T-helper 1 cell treated with Interleukin-12 subunit alpha and Interleukin-12 subunit beta and Interleukin-4 antibody, amounts not matched to agents 30 ng/mL and 1 ng/mL, for 36 hours (primary cell): ENCODE results near the gene PSMA6. TPM values are rescaled to one million over a fixed set of nuclear protein-coding genes. Genes with fewer than 3 reads are reported as not detected.
"Not testable (repeated sequence)": the region's sequence is repeated elsewhere in the genome, so short reads cannot be mapped to it uniquely, and the experiment has no call there.

ENCODE experiments used
- intact Hi-C: fragments of 100-400 bp; cut with micrococcal nuclease; formaldehyde crosslinking; loops from one replicate; pipeline ENCODE4 v1.15.1; 2024
- total RNA-seq: library from RNA; stranded (reverse); gene quantifications from 2 replicates; pipeline ENCODE4 v1.2.3, GENCODE V29; 2022

PSMA6 gene
- total RNA-seq, 1 donor from 2014 or later = 297 TPM

- intact Hi-C loops = no loop called here
Measured at GRCh38 chr14:35306114-35306513, 13.9 kb downstream of the PSMA6 start.

DNA sequence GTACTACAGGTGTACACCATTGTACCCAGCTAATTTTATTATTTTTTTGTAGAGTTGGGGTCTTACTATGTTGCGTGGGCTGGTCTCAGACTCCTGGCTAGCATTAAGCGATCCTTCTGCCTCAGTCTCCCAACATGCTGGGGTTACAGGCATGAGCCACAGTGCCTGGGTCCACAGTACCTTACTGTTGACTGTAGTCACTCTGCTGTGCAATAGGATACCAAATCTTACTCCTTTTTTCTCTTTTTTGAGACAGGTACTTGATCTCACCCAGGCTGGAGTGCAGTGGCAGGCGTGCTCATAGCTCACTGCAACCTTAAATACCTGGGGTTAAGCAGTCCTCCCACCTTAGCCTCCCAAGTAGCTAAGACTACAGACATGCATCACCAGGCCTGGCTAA, 25.6 kb downstream of the PSMA6 start:
- intact Hi-C loops = no loop called here

DNA sequence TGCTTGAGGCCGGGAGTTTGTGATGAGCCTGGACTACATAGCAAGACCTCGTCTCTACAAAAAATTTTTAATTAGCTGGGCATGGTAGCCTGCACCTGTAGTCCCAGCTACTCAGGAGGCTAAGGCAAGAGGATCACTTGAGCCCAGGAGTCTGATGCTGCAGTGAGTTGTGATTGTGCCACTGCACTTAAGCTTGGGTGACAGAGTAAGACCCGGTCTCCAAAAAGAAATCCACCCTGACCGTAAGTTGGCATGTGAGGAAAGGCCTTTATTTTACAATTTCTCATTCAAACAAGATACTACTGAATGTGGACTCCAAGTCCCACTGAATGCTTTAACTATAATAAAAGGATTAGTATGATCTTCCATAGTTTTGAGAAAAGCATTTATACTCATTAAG, 27.3 kb downstream of the PSMA6 start:
- intact Hi-C loops = no loop called here

DNA sequence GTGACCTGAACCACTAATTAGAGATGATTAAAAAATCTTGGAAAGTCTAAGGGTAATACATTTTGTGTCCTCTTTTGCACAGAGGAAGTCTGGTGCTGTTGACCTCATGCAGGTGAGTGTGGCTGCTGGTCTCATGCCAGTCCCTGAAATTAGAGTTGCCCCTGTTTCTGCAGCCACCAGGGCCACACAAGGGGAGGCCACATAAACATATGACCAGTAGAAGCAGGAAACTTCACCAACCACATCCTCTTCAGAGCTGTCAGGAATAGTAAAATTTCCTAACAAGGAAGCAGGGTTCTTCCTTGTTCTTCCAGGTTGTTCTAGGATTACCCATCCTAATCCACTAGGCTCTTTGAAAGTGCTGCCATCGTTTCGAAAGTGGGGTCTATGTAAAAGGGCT, 28.3 kb downstream of the PSMA6 start:
- intact Hi-C loops = no loop called here

- intact Hi-C loops = no loop called here
Measured at GRCh38 chr14:35326375-35326774, 34.2 kb downstream of the PSMA6 start.

- intact Hi-C loops = loop anchor here (2.0 kb wide), 1 partner anchor 73 kb away; the partner anchor contains the start of gene NFKBIA
Measured at GRCh38 chr14:35331605-35332516, 39.7 kb downstream of the PSMA6 start.

DNA sequence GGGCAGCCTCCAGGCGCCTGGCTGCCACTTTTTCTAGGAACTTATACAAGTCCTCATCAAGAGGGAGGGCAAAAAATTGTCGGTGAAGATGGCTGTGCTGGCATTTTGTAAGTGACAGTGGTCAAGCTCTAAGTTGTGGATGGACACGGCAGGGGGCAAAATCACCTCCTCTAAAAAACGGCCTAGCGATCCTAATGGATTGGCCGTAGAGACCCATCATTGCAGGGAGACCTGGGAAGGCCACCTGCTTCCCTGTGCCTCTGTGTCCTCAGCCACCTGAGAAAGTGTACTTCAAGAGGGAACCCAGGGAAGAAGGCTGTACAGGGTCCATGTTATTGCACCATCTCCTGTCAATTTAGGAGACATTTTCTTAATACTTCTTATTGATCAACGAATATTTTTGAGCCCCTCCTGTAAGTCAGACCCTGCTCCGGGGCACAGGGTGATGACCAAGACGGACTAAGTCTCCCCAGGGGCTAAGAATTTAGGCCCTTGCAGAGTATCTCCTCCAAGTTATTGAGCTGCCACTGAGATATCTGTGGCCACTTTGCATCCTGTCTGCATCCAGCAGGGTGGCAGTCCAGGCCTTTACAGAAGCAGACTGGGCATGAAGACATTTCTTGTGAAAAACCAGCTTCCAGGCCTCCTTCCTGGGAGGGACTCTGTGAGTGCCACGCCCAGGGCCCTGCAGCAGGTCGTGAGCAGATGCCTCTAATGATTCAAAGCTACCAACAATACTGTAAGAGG, 40.5 kb downstream of the PSMA6 start:
- intact Hi-C loops = loop anchor here (2.0 kb wide), 1 partner anchor 72 kb away; the partner anchor contains the start of gene NFKBIA

DNA sequence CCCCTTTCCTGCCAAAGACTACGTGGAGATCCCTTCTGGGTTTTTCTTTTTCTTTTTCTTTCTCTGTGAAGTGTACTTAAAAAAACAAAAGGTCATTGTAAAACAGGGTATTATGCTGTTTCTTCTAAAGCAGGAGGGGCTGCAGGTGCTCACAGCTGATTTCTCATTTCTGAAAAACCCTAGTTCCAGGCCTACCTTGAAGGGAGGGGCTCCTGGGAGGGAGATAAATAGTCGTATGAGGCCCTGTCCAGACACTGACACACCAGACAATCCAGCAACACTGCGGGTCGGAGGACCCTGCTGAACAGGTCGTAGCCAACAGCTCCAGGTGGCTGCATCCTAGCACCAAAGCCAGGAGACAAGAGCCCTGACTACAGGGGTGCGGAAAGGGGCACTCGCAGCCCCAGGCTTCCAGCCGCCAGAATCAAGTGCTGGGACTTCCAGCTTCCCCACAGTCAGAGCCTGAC, 41.1 kb downstream of the PSMA6 start:
- intact Hi-C loops = loop anchor here (2.0 kb wide), 1 partner anchor 72 kb away; the partner anchor contains the start of gene NFKBIA

DNA sequence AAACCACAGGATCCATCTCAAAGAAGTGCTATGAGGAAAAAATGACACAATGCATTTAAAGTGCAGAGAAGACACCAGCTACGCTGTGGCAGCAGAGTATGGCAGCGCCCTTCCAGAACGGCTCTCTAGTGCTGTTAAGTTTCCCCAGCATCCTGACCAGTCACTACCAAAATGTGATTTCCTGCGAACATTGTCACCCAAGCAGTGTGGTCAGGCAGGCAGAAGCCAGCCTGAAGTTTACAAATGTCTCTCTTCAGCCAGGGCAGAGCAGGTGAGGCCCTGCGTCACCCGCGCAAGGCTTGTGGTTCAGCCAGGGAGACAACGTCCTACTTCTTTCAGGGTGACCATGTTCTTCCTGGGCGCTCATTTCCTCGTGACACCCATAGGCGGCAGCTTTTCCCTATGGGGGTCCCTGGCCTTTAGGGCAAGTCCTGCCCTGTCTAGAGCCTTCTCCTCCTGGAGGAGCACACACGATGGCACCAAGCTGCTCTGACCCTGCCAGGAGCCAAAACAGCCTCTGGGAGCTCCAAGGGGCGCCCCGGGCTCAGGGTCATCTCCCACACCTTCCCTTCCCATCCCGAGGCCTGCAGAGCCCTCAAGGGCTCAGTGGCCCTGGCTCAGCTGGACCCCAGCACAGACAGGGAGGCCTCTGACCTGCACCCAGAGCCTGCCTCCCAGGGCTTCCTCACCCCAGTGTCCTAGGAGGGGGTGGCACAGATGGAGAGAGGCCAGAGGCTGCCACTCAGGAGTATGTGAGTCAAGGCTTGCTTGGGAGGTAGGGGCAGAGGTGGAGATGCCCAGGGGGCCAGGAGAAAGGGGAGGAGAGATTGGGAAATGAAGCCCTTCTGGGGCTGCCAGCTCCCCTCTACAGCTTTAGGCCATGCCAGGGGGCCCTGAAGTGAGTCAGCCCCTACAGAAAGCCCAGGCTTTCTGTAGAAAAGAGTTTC, 41.9 kb downstream of the PSMA6 start:
- intact Hi-C loops = loop anchor here (2.0 kb wide), 1 partner anchor 71 kb away; the partner anchor contains the start of gene NFKBIA

DNA sequence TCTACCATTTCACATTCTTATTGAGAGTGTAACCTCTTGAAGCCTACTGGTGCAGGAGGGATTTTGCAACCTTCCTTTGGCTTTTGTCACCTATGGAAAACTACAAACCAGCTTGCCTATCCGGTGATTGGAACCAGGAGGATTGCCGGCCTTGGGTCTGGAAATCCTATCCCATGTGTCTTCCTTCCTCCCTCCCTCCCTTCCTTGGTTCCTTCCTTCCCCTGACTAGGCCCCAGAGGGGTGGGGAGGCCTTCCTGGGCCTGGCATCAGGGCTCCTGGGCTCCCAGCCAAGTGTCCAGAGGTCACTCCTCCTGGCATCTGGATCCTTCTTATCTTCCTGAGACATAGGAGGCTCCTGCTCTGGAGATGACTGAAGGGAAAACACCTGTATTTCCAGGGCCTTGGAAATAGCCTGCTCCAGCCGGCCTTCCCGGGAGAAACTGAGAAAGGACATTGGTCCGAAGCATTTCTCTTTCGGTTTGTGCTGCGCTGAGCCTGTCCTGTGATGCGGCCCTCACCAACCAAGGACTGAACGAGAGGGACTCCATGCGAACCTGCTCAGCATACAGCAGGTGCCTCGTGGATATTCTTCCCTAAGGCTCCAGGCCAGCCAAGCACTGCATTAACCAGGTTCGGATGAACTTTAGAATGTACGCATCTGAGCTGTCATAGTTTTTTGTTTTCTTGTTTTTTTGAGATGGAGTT, 43.4 kb downstream of the PSMA6 start:
- intact Hi-C loops = no loop called here

DNA sequence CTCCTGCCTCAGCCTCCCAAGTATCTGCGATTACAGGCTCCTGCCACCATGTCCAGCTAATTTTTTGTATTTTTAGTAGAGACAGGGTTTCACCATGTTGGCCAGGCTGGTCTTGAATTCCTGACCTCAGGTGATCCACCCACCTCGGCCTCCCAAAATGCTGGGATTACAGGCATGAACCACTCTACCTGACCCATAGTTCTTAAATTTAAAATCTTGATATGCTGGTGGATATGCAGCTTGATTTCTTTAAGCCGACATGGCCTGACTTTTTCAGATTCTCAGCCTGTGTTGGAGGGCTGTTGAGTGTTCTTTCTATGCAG, 44.0 kb downstream of the PSMA6 start:
- intact Hi-C loops = not testable (repeated sequence)

DNA sequence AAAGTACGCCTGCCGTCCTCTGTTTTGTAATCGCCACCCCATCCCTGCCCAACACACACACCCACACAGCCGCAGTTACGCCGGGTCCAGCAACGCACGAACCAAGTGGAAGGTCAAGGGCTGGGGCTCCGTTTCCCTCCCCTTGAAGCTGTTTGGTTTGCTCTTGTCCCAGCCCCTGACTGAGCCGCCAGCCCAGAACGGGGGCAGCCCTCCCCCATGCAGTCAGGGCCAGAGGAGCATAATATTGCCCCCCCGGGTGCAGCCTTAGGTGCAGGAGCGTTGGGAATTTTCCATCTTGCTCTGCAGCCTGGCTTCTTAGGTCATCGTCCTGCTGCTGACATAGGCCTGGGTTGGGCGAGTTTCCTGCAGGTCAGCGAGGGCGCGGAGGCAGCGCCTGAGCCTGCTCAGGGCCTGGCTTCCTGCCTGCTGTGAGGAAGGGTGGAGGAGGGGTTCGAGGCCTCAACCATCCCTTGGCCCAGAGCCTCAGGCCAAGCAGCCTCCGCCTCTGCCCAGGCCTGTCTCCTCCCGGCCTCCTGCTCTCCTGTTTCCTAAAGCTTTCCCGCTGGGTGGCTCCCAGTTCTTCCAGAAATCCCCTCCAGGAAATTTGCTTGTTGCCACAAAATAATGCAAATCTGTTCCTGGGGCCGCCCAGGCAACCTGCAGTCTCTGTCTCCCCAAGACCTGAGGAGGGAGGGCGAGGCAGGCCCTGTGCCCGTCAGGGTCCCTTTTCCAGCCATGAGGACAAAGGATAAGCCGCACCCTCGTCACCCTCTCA, 44.5 kb downstream of the PSMA6 start:
- intact Hi-C loops = no loop called here

DNA sequence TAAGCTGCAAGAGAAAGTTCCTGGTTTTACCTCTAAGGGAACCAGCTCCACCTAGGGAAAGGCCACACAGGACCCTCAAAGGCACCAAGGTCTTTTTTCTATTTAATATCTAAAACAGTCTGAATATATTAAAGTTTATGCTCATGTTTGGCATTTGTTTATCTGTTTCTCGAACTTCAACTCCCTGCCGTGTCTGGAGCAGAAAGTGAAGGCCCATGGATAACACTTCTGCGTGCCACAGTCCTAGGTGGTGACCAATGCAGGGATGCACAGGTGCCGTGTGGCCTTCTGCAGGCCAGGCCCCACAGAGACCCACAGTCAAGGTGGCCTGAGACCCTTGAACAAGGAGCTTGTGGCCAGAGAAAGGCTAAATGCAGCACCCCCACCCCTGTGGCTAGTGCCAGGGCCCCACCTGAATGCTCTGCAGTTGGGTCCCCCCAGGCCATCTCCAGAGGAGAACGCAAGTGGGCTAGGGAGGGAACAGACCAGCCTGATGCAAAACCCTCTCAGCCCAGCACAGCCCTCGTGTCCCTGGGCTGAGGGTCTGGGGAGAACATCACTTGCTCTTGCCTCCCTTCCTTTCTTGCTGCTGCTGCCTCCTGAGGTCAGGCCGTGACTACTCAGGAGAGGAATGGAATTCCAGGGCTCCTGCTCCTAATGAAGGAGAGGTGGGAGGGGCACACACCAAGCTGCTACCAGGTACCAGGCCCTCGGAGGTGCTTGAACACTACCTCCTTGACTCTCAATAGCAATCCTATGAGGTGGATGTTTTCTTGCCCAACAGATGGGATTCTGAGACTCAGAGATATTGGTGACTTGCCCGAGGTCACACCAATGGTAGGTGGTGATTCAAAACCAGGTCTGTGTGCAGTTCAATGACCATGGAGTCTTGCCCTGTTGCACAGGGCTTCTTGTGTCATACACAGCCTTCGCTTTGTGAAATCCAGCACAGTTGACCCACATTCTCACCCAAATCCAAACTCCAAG, 45.4 kb downstream of the PSMA6 start:
- intact Hi-C loops = no loop called here

GRCh38 chr14:35338731-35339405, 46.7 kb downstream of the PSMA6 start:
- intact Hi-C loops = no loop called here

- intact Hi-C loops = no loop called here
Measured at GRCh38 chr14:35339761-35340406, 47.7 kb downstream of the PSMA6 start.

GRCh38 chr14:35340616-35341453, 48.7 kb downstream of the PSMA6 start:
- intact Hi-C loops = no loop called here

DNA sequence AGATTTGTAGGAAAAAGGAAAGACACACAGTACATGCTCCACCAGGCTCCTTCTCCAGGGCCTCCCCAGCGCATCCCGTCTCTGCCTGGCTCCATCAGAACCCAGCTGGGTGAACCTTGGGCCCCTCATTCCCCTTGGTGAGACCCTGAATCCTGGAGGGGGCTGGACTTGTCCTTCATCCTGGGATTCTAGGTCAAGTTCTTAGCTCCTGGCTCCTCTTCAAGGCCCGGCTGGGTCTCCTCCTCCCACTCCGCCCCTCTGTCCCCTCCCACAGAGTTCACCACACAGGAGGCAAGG, 49.2 kb downstream of the PSMA6 start:
- intact Hi-C loops = no loop called here
